ENCODE results near the gene CDHR5.
"Not testable (repeated sequence)": the region's sequence is repeated elsewhere in the genome, so short reads cannot be mapped to it uniquely, and the experiment has no call there.

Gene CDHR5

DNA sequence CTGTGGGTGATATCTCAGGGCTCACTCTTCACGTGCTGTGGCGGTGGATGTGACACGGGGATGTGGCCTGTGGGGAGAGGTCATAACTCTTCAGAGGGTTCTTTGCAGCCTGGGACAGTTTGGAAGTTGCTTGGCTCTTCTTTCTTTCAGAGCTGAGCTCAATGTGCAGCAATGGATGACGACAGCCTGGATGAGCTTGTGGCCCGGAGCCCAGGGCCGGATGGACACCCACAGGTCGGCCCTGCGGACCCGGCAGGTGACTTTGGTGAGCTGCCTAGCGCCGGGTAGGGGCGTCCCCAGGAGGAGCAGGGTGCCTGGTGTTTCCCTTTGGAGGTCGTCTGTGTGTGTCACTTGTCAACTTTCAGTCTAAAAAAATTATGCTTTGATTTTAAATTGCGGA, 43.4 kb downstream of the CDHR5 start:
- DNase-seq = no peak

DNA sequence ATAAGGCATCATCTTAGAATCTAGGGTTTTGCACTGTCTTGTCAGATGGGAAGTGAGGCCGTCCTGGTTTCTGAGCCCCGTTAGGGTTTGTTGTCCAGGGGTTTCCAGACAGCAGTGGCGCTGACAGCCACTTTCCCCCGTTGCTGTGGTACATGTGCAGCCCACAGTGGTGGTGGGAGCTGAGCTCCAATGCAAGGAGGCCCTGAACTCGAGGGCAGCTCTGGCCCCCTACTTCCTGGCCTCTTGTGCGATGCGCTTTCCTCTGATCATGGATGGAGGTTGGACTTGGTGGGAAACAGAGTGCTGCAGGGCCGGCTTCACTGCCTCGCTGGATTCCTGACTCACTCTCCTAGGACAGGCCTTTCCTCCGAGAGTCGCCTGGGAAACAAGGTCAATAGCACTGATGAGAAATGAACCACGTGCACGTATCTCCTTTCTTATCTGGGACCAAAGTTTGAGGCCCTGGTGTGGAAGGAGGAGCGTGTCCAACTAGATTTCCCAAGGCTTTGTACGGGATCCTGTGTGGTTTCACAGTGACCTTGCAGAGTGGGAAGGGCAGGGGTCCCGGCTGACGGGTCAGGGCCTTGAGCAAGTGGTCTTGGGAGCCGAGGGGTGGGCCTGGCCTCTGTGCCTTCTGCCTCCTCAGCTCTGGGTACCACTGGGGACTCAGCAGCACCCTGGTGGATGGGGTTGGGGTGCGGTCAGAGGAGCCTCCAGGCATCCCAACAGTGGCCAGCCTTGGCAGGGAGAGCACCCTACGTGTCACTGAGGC, 44.7 kb downstream of the CDHR5 start:
- no peak for DNase-seq

DNA sequence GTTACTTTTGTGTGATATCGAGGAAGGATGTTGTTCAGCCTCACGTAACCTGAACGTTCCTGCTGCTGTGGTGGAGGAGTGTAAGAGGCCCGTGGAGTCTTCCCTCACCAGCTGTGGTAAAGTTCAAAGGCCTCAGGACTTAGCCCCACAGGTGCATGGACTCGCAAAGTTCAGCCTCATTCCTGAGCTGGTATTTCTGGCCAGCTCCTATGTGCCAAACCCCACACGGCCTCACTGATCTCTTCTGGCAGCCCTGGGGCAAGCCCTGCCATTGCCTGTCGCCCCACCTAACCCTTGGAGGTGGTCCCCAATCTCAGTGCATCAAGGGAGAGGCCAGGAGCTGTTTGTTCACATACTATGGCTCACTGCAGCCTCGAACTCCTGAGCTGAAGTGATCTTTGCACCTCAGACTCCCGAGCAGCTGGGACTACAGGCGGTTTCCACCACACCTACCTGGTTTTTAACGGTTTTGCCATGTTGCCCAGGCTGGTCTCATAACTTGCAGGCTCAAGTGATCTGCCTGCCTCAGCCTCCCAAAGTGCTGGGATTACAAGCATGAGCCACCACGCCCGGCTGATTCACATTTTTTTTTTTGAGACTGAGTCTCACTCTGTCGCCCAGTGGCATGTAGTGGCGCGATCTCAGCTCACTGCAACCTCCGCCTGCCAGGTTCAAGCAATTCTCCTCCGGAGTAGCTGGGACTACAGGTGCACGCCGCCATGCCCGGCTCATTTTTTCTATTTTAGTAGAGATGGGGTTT, 46.3 kb downstream of the CDHR5 start:
- DNase-seq = no peak

GRCh38 chr11:577611-577894, 47.2 kb downstream of the CDHR5 start:
- no peak for DNase-seq

DNA sequence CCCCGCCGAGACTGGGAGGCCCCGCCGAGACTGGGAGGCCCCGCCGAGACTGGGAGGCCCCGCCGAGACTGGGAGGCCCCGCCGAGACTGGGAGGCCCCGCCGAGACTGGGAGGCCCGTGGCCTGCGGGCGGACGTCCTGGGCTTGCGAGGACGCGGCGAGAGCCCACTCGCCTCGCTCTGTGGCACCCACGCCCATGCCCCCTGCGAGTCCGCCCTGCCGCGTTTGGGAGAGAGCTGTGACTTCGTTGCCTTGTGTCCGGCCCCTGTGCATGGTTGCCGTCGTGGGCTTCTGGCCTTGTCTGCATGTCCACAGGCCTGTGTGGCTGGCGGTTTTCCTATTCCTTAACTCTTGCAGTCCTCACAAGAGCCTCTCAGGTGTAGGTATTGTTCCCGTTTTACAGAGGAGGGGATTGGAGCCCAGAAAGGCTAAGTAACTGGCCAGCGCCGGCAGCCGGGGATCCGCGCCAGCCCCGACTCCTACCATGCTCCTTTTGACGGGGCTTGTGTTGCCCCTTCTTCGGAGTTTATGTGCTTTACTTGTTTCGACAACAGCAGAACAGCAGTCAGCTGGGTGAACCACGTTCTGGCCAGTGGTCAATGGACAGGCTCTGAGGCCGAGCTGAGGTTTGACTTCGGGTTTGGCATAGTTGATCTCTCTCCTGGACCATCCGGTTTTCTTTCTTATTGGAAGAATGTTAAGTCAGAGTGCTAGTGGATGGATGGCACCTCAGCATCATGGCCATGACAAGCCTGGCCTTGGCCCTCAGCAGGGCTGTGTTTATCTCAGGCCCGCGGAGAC, 47.7 kb downstream of the CDHR5 start:
- no peak for DNase-seq

- DNase-seq = peak; percentile 58 to 80
Measured at GRCh38 chr11:575996-576768, 48.6 kb downstream of the CDHR5 start, which contains the start of gene PHRF1. Gene PHRF1 (plus strand): TSS chr11:576470. CDS start chr11:581513, 5,043 bp downstream.

- DNase-seq = peak in 1 of 2 experiments; percentile 78
Measured at GRCh38 chr11:575313-575995, 49.3 kb downstream of the CDHR5 start.

DNA sequence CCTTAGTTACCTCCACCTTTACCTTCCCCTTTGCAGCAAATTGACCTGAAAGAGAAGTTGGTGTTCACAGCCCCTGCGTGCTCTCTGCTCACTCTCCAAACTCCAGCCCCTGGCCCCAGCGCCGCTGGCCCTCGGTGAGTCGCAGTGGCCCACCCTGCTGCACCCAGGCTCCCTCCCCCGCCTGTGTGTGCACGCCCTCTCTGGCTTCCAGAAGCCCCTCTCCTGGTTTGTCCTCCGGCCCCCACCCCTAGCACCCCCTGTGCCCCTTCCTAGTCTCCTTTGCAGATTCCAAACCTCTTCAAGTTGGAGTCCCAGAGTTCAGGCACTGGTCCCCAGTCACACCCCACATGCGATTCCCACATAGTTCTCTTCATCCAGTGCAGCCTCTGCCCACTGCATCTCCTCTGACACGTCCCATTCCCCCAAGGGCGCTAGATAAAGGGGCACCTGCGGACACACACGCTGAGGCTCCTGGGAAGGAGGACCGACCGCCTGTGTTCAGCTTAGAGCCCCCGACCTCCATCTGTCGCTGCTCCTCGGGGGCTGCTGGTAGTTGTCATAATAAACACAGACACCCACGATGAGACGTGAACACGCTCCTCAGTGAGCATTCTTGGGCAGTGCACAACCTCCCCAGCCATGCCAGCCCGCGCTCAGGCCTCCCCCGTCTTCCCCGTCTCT, 50.0 kb downstream of the CDHR5 start:
- no peak for DNase-seq

- not testable (repeated sequence) for DNase-seq
Measured at GRCh38 chr11:574031-574570, 50.7 kb downstream of the CDHR5 start.

- no peak for DNase-seq
Measured at GRCh38 chr11:573146-573759, 51.5 kb downstream of the CDHR5 start.

- no peak for DNase-seq
Measured at GRCh38 chr11:571802-572185, 53.0 kb downstream of the CDHR5 start.

DNA sequence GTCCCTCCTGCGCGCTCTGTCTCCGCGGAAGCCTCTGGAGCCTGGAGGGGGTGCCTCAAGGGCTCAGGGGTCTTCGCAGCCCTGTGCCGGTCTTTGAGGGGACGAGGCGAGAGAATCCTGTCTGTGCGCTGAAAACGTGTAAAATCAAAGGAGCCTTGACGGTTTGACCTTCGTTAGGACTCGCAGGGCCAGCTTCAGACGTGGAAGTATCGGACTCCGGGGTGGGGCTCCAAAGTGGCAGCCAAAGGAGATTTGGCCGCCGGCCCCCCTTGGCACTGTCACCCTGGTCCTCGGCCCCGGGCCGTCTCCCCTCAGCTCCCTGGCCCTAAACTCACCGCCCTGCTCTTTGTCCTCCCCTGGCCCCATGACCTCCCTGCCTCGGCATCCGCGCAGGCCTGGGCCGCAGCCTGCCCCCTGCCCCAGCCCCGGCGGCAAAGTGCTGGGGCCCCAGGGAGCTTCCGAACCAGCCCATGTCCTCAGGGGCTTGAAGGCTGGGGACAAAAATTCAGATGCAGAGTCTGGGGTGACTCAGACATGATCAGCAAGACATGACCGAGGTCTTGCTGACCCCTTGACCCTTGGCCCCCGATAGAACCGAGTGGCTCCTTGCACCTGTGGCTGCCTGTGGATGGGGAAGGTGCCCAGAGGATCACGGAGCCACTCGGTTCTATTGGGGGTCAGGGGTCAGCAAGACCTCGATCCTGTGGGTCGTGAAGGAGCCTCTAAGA, 55.4 kb downstream of the CDHR5 start:
- no peak for DNase-seq

GRCh38 chr11:568306-569157, 56.2 kb downstream of the CDHR5 start:
- peak in 1 of 2 experiments; percentile 65 for DNase-seq

GRCh38 chr11:567629-568292, 57.0 kb downstream of the CDHR5 start:
- DNase-seq = no peak

DNA sequence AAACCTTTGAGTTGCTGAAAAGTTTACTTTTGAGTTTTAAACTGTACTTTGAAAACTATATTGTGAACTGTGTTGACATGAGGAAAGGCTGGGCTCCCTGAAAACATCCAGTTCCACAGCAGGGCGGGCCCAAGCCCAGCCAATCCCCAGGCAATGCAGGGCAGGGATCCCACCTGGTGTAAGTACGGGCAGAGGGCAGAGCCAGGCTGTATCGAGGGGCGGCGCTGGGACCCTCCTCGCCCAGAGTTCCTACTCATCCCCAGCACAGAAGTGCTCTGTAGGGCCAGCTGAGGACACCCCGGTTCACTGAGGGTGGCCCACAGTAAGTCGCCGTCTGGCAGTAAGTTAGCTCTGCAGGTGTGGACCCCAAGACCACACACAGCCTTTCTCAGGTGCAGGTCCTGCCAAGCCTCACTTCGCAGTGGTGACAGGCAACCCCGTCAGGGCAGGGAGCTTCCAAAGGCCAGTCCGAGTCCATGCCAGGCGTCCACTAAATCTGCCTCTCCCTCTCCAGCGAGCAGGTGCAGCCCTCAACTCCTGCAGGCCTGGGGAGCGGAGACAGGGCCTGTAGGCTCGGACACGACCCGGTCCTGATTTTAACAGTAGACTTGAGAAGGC, 57.6 kb downstream of the CDHR5 start:
- DNase-seq = no peak
